Lower leg skin (tissue), 3 donors: ENCODE data around the gene NOM1.

Experiments used
- POLR2A ChIP-seq, 2 donors: fragments of 450-650 bp; IDR thresholded peaks; one replicate each; pipeline ENCODE4 v1.6.1; 2016 to 2017; ENCODE audit warnings: antibody characterized with exemption in 2 of 2, mild to moderate bottlenecking in 1 of 2, moderate library complexity in 1 of 2
- TF ChIP-seq, protein P1 (sequence below), 3 donors: fragments of 450-650 bp; IDR thresholded peaks; one replicate each; pipeline ENCODE4 v1.5.1; 2016; ENCODE audit warnings: antibody characterized with exemption in 3 of 3, mild to moderate bottlenecking in 3 of 3, moderate library complexity in 2 of 3

DNA sequence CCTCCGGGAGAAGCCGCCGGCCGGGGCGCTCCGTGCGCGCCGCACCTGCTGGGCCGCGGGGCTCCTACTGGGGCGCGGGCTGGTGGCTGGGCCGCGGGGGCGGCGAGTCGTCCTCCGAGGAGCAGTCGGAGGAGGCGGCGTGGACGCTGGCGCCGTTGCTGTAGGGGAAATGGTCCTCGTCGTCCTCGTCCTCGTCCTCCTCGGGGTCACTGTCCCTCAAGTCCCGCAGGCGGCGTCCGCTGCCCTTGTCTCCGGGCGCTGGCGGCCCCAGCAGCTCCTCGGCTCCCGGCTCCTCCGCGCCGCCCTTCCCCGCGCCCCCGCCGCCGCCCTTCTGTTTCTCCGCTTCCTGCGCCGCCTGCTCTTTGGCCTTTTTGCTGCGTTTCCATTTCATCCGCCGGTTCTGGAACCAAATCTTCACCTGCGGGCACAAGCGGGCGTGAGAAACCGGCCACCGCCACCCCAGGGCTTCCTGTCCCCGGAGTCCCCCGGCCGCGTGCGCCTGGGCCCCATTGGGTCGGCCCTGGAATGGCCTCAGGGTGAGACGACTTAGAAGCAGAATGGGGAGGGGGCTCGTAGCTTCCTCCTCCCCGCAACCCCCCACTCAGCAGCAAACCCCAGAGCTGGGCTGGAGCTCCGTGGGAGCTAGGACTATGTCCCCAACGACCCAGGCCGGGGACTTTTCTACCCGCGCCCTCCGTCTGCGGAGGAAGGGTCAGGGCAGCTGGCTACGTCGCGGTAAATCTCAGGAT lies 56.1 kb downstream of the NOM1 start:
- TF ChIP-seq, protein P1, sequence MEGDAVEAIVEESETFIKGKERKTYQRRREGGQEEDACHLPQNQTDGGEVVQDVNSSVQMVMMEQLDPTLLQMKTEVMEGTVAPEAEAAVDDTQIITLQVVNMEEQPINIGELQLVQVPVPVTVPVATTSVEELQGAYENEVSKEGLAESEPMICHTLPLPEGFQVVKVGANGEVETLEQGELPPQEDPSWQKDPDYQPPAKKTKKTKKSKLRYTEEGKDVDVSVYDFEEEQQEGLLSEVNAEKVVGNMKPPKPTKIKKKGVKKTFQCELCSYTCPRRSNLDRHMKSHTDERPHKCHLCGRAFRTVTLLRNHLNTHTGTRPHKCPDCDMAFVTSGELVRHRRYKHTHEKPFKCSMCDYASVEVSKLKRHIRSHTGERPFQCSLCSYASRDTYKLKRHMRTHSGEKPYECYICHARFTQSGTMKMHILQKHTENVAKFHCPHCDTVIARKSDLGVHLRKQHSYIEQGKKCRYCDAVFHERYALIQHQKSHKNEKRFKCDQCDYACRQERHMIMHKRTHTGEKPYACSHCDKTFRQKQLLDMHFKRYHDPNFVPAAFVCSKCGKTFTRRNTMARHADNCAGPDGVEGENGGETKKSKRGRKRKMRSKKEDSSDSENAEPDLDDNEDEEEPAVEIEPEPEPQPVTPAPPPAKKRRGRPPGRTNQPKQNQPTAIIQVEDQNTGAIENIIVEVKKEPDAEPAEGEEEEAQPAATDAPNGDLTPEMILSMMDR (IDR thresholded peaks at IDR 0.05), result no peak
- no peak for TF ChIP-seq POLR2A (IDR thresholded peaks at IDR 0.05)
